GM11168 (cell line): ENCODE results near the gene EHBP1L1.

Experiments used
- in situ Hi-C: fragments of 300-500 bp; cut with MboI; formaldehyde crosslinking; loops from one replicate; pipeline ENCODE4 v1.12.0; 2022; ENCODE audit warnings: low sequenced_read_pairs; ENCODE audit not compliant: unreplicated experiment

EHBP1L1 gene

GRCh38 chr11:65575568-65576231 is at the start of gene EHBP1L1:
EHBP1L1 (plus strand) TSS chr11:65576053; CDS start chr11:65576303, 250 bp downstream.
- in situ Hi-C loops: no loop called here

GRCh38 chr11:65526744-65527143 is 49.1 kb upstream of the EHBP1L1 start:
- in situ Hi-C loops: no loop called here

- in situ Hi-C loops: no loop called here
Measured at GRCh38 chr11:65528819-65529350, 47.0 kb upstream of the EHBP1L1 start.

- in situ Hi-C loops: no loop called here
Measured at GRCh38 chr11:65529475-65530156, 46.2 kb upstream of the EHBP1L1 start.

GRCh38 chr11:65530157-65530496 is 45.7 kb upstream of the EHBP1L1 start:
- in situ Hi-C loops: no loop called here

- in situ Hi-C loops: no loop called here
Measured at GRCh38 chr11:65532388-65533064, 43.3 kb upstream of the EHBP1L1 start.

GRCh38 chr11:65535102-65535501 is 40.8 kb upstream of the EHBP1L1 start:
- in situ Hi-C loops: no loop called here

GRCh38 chr11:65536412-65537295 is 39.2 kb upstream of the EHBP1L1 start:
- in situ Hi-C loops: no loop called here

- in situ Hi-C loops: no loop called here
Measured at GRCh38 chr11:65537296-65537597, 38.6 kb upstream of the EHBP1L1 start.

GRCh38 chr11:65537620-65538231 is 38.1 kb upstream of the EHBP1L1 start:
- in situ Hi-C loops: no loop called here

- in situ Hi-C loops: no loop called here
Measured at GRCh38 chr11:65538232-65538914, 37.5 kb upstream of the EHBP1L1 start.

GRCh38 chr11:65538915-65539743 is 36.7 kb upstream of the EHBP1L1 start:
- in situ Hi-C loops: no loop called here

- in situ Hi-C loops: no loop called here
Measured at GRCh38 chr11:65539744-65540289, 36.0 kb upstream of the EHBP1L1 start.

- in situ Hi-C loops: no loop called here
Measured at GRCh38 chr11:65540290-65541092, 35.4 kb upstream of the EHBP1L1 start.

GRCh38 chr11:65541093-65541982 is 34.5 kb upstream of the EHBP1L1 start:
- in situ Hi-C loops: no loop called here

GRCh38 chr11:65542738-65543390 is 33.0 kb upstream of the EHBP1L1 start:
- in situ Hi-C loops: no loop called here
